Astrocyte of the cerebellum (primary cell): ENCODE measurements around the gene ZNRD2.

Source experiments
- DNase-seq: peaks from one replicate; pipeline ENCODE4 v3.0.0-alpha.2; 2011; ENCODE audit warnings: low read depth
- H3K4me3 ChIP-seq: 2 replicates; pipeline ENCODE4 v1.5.1; 2011; ENCODE audit warnings: mild to moderate bottlenecking, low read depth, low read length, moderate library complexity
- CTCF ChIP-seq: IDR thresholded peaks from 2 replicates; pipeline ENCODE4 v1.5.1; 2012; ENCODE audit warnings: low read length, low read depth, moderate library complexity, mild to moderate bottlenecking; ENCODE audit errors: missing control alignments
- in situ Hi-C: cut with HindIII; loops from 2 replicates; pipeline ENCODE4 v1.10.0; 2017; ENCODE audit warnings: low sequenced_read_pairs

The ZNRD2 gene

GRCh38 chr11:65574811-65575567 is 4.7 kb downstream of the ZNRD2 start:
- TF ChIP-seq CTCF = no peak
- in situ Hi-C loops = no loop called here
- DNase-seq = no peak

DNA sequence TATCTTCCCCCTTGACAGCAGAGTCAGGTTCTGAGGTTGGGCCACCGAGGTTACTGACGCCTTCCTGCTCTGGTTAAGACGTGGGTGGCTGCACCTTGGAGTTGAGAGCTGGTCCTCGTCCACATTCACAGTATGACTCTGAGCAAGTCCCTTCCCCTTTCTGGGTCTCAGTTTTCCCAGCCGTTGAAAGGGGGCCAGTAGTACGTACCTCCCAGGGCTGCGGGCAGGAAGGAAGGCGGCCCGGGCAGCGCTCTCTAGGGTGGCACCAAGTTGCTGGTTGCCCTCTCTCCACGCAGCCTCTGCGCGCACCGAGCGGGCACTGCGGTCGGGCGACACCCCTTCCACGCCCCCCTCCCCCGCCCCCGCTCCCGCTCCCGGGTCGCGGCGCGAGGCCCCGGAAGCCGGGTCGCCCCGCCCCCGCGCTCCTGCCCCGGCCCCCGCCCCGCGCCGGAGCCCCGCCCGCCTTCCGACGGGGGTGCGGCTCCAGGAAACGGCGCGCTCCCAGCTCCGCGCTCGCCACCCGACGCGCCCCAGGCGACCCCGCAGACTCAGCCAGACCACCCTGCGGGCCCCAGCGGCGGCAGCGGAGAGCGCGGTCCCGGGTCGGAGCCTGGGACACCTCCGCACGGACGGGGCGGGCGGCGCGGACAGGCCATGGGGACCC is 5.4 kb downstream of the ZNRD2 start, which contains the start of gene EHBP1L1:
Gene EHBP1L1, plus strand, starts transcription at position 486 of the 664 bp plus-strand sequence. CDS start 250 bp downstream, outside the sequence.
- in situ Hi-C loops = no loop called here
- H3K4me3 ChIP-seq = peak within 1 kb of the TSS; percentile 91
- DNase-seq = no peak

More at GRCh38 chr11:65574811-65575567, 4.7 kb downstream of the ZNRD2 start:
- peak overlapping the region; percentile 91 for H3K4me3 ChIP-seq

GRCh38 chr11:65576232-65576866 is 6.1 kb downstream of the ZNRD2 start:
- in situ Hi-C loops = no loop called here
- no peak for TF ChIP-seq CTCF
- H3K4me3 ChIP-seq = peak overlapping the region; percentile 48
- DNase-seq = no peak

More for the DNA sequence above, 5.4 kb downstream of the ZNRD2 start, which contains the start of gene EHBP1L1:
- no peak for TF ChIP-seq CTCF

DNA sequence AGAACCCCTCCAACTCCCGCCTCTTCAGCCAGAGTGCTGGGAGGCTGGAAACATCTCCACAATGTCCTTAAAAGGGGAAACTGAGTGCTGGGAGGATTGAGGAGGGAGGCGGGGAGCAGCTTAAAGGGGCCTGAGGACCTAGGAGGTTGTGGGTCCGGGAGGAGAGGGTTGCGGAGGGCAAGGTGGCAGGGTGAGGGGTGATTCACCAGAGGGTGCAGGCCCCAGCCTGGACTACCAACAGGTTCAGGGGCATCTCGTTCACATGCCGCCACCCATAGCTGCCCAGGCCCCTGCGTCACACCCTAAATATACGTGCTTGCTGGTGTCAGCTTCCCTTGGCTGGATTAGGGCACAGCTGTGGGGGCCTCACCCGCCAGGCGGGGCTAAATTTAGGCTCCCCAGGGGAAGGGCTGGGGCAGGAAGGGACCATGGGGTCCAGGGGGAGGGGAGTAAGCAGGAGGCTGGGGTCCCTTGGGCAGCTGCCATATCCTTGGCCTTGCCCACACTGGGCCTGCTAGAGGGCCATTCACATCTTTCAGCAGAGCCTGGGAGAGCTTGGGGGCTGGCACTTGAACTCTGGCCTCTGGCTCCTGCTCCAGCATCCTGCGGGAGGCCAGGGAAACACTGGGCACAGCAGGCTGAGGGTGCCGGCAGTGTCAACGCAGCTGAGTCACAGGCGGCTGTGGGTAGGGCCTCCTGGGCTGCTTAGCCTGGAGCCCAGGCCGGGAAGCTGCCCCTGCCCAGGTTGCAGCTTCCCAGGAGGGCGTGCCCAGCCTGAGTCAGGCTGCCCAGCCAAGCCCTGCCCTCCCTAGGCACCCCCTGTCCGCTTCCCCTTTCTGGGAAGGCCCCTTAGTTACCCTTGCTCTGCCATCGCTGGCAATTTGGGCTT is 6.8 kb downstream of the ZNRD2 start:
- DNase-seq = no peak
- in situ Hi-C loops = no loop called here
- TF ChIP-seq CTCF = no peak
- H3K4me3 ChIP-seq = peak overlapping the region; percentile 48

- TF ChIP-seq CTCF = no peak
- in situ Hi-C loops = no loop called here
- H3K4me3 ChIP-seq = peak overlapping the region; percentile 48
Observed at GRCh38 chr11:65577756-65578109, 7.5 kb downstream of the ZNRD2 start.

GRCh38 chr11:65578134-65578533 is 7.9 kb downstream of the ZNRD2 start:
- H3K4me3 ChIP-seq = no peak overlapping the region
- no peak for TF ChIP-seq CTCF
- in situ Hi-C loops = no loop called here
- no peak for DNase-seq

More at GRCh38 chr11:65577756-65578109, 7.5 kb downstream of the ZNRD2 start:
- DNase-seq = no peak
